GM21423 (cell line): ENCODE results near the gene IDH3G.

Experiments used
- ATAC-seq: cut with Tn5 transposase; IDR thresholded peaks from one replicate; pipeline ENCODE4 v1.9.1; 2021; ENCODE audit warnings: mild to moderate bottlenecking, moderate library complexity; ENCODE audit not compliant: unreplicated experiment

Gene IDH3G

DNA sequence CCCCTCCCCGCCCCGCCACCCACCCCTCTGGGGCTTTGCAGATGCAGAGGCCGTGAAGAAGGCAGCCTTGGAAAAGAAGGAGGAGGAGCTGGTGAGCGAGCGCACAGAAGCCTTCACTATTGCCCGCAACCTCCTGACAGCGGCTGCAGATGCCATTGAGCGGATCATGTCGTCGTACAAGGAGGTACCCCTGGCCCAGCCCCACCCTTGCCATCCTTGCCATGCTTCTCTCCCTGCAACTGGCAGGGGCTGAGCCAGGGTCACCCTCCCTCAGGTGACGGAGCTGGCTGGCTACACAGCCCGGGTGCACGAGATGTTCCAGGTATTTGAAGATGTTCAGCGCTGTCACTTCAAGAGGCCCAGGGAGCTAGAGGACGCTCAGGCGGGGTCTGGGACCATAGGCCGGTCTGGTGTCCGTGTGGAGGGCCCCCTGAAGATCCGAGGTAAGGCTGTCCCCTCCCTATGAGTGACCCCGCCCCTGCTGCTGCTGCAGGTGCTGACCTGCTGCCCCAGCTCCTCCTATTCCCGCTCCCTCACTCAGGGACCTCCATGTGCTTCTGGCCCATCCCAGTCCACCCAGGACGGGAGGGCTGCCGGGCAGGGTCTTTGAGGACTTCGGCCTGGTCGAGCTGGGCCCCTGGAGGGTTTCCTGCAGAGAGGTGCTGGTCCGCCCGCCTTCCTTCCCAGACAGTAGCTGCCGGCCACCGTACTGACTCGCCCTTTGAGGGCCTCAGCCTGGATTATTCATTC, 57.9 kb downstream of the IDH3G start:
- no peak for ATAC-seq
